Cardiac ventricle fibroblast (primary cell): Measurements from ENCODE around the gene PCDHGB2. TPM values are rescaled to one million over a fixed set of nuclear protein-coding genes. Genes with fewer than 3 reads are reported as not detected.

Experiments
- total RNA-seq: library from RNA; depleted of rRNA; stranded (reverse); fragments of >200 nt; gene quantifications from 2 replicates; pipeline ENCODE4 v1.2.3, GENCODE V29; 2015

The PCDHGB2 gene
- total RNA-seq, 1 donor from 2014 or later, result 4.5 TPM

DNA sequence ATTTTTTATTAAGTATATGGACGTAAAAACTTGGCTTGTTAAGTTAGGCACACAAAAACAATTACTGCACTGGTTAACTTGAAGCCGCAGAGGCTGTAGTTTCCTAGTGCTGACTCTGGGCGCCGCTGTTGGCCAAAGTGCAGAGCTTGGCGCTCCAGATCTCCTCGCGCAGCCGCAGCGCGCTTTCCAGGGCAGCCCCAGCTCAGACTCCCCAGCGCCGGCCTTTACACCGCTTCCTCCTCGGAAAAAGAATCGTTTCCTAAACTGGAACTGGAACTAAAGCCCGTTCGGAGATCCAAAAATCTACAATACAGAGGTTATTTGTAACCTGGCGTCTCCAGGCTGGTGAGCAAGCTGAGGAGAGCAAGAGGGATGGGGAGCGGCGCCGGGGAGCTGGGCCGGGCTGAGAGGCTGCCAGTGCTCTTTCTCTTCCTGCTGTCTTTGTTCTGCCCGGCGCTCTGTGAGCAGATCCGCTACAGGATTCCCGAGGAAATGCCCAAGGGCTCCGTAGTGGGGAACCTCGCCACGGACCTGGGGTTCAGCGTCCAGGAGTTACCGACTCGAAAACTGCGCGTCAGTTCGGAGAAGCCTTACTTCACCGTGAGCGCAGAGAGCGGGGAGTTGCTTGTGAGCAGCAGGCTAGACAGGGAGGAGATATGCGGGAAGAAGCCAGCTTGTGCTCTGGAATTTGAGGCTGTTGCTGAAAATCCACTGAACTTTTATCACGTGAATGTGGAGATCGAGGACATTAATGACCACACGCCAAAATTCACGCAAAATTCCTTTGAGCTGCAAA is 38.2 kb downstream of the PCDHGB2 start, which contains the start of gene PCDHGB5:
Gene PCDHGB5, plus strand, starts transcription at position 192 of the 796 bp plus-strand sequence. Its CDS starts 181 bp downstream, at position 373.

GRCh38 chr5:141402553-141403243 is 42.9 kb downstream of the PCDHGB2 start, which contains the start of gene PCDHGA9:
Gene PCDHGA9, plus strand, starts transcription at chr5:141402778. Its CDS starts 175 bp downstream, at chr5:141402953.

GRCh38 chr5:141407790-141408505 is 48.2 kb downstream of the PCDHGB2 start, which contains the start of gene PCDHGB6:
Gene PCDHGB6, plus strand, starts transcription at chr5:141408021. Its CDS starts 182 bp downstream, at chr5:141408203.

Other genes starting within 250 kb of the PCDHGB2 start
- 0.64 and 0.75 TPM in 2 replicates for gene PCDHB4, start 238.2 kb upstream of the PCDHGB2 start, total RNA-seq
- 1.1 and 2.2 TPM in 2 replicates for gene PCDHB5, start 224.8 kb upstream of the PCDHGB2 start, total RNA-seq
- gene PCDHB6, start 209.9 kb upstream of the PCDHGB2 start, total RNA-seq, result 0.06 and 0.39 TPM in 2 replicates
- gene PCDHB7, start 187.3 kb upstream of the PCDHGB2 start, total RNA-seq, result 1.2 and 1.3 TPM in 2 replicates
- 0.12 and 1.1 TPM in 2 replicates for gene PCDHB8, start 182.2 kb upstream of the PCDHGB2 start, total RNA-seq
- 0.81 and 1.0 TPM in 2 replicates for gene PCDHB16, start 177.6 kb upstream of the PCDHGB2 start, total RNA-seq
- gene PCDHB9, start 172.8 kb upstream of the PCDHGB2 start, total RNA-seq, result 0.56 and 1.0 TPM in 2 replicates
- gene PCDHB10, start 167.6 kb upstream of the PCDHGB2 start, total RNA-seq, result 0.56 and 1.2 TPM in 2 replicates
- 0.34 and 0.62 TPM in 2 replicates for gene PCDHB11, start 160.4 kb upstream of the PCDHGB2 start, total RNA-seq
- 0.29 and 0.56 TPM in 2 replicates for gene PCDHB12, start 151.3 kb upstream of the PCDHGB2 start, total RNA-seq
- 1.4 and 1.7 TPM in 2 replicates for gene PCDHB13, start 146.1 kb upstream of the PCDHGB2 start, total RNA-seq
- gene PCDHB14, start 136.7 kb upstream of the PCDHGB2 start, total RNA-seq, result 1.2 and 2.5 TPM in 2 replicates
- 1.6 and 1.7 TPM in 2 replicates for gene PCDHB15, start 114.6 kb upstream of the PCDHGB2 start, total RNA-seq
- 0.12 TPM in 1 of 2 replicates, not detected in the other for gene SLC25A2, start 55.9 kb upstream of the PCDHGB2 start, total RNA-seq
- gene TAF7, start 39.2 kb upstream of the PCDHGB2 start, total RNA-seq, result 47.1 and 52.2 TPM in 2 replicates
- 0.19 and 1.3 TPM in 2 replicates for gene PCDHGA1, start 29.5 kb upstream of the PCDHGB2 start, total RNA-seq
- 3.5 and 5.2 TPM in 2 replicates for gene PCDHGA2, start 21.2 kb upstream of the PCDHGB2 start, total RNA-seq
- 5.1 and 8.1 TPM in 2 replicates for gene PCDHGA3, start 16.2 kb upstream of the PCDHGB2 start, total RNA-seq
- gene PCDHGB1, start 9.9 kb upstream of the PCDHGB2 start, total RNA-seq, result 1.6 and 2.6 TPM in 2 replicates
- 5.8 and 6.8 TPM in 2 replicates for gene PCDHGA4, start 5.0 kb upstream of the PCDHGB2 start, total RNA-seq
- 3.0 and 3.1 TPM in 2 replicates for gene PCDHGA5, start 4.2 kb downstream of the PCDHGB2 start, total RNA-seq
- 3.2 and 3.8 TPM in 2 replicates for gene PCDHGB3, start 10.2 kb downstream of the PCDHGB2 start, total RNA-seq
- gene PCDHGA6, start 13.9 kb downstream of the PCDHGB2 start, total RNA-seq, result 6.9 and 10.2 TPM in 2 replicates
- 9.9 and 10.7 TPM in 2 replicates for gene PCDHGA7, start 22.7 kb downstream of the PCDHGB2 start, total RNA-seq
- gene PCDHGB4, start 27.7 kb downstream of the PCDHGB2 start, total RNA-seq, result 14.1 and 14.6 TPM in 2 replicates
- gene PCDHGA8, start 32.6 kb downstream of the PCDHGB2 start, total RNA-seq, result 1.4 and 1.5 TPM in 2 replicates
- gene PCDHGB5, start 38.0 kb downstream of the PCDHGB2 start, total RNA-seq, result 32.0 and 38.0 TPM in 2 replicates
- gene PCDHGA9, start 42.8 kb downstream of the PCDHGB2 start, total RNA-seq, result 5.3 and 6.2 TPM in 2 replicates
- 2.6 and 3.6 TPM in 2 replicates for gene PCDHGB6, start 48.0 kb downstream of the PCDHGB2 start, total RNA-seq
- 8.7 and 11.3 TPM in 2 replicates for gene PCDHGA10, start 53.0 kb downstream of the PCDHGB2 start, total RNA-seq
- 19.9 and 21.6 TPM in 2 replicates for gene PCDHGB7, start 57.7 kb downstream of the PCDHGB2 start, total RNA-seq
- gene PCDHGA11, start 61.1 kb downstream of the PCDHGB2 start, total RNA-seq, result 15.6 and 18.8 TPM in 2 replicates
- gene PCDHGA12, start 70.5 kb downstream of the PCDHGB2 start, total RNA-seq, result 41.9 and 43.9 TPM in 2 replicates
- 95.9 and 108 TPM in 2 replicates for gene PCDHGC3, start 116.0 kb downstream of the PCDHGB2 start, total RNA-seq
- gene PCDHGC4, start 125.0 kb downstream of the PCDHGB2 start, total RNA-seq, result 1.1 and 26.8 TPM in 2 replicates
- 2.1 and 2.9 TPM in 2 replicates for gene PCDHGC5, start 129.1 kb downstream of the PCDHGB2 start, total RNA-seq